Measurements from ENCODE around the gene BATF3. TPM values are rescaled to one million over a fixed set of nuclear protein-coding genes. Genes with fewer than 3 reads are reported as not detected.

Gene BATF3
- total and polyA plus RNA-seq, 2 donors (not counting 3 experiments of a cell fraction or from before 2014, with no cell fraction given) = 0.69 to 1.9 TPM

DNA sequence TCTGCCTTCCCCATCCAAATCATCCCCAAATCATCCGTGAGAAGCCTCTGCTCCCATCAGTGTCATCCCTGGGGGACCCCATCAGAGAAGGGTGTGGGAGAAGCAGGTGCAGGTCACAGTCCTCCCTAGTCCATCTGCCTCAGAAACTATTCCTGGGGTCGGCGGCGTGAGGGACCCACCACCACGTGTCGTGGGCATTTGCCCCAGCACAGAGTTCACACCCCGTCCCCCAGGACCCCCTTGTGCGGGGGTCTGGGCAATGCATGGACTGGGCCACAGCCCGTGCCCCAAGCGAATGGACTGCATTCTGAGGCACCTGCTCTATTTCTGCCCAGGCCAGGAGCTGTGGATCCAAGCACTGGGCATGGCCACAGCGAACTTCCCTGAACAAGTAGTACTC is 52.6 kb downstream of the BATF3 start:
- Histone ChIP-seq H3K9ac (replicated peaks; ENCODE audit: extremely low read depth, insufficient read depth, low read length) (no peak overlapping the region), H3K4me2 (ENCODE audit: insufficient read depth, low read length) (no peak overlapping the region), H3K4me3 (replicated peaks in 1 of 3; ENCODE audit: insufficient read depth in 1 of 3, low read depth in 1 of 3, low read length in 3 of 3) (no peak overlapping the region), H3K4me1 (ENCODE audit: control insufficient read depth, extremely low read depth, insufficient read depth, low read length) (peaks cover 10% of the 10 kb centered on the region), H3K9me1 (replicated peaks; ENCODE audit: control insufficient read depth, extremely low read depth, insufficient read depth, low read length) (no peaks in the 10 kb centered on the region), H3K36me3 (ENCODE audit: control insufficient read depth in 2 of 2, extremely low read depth in 1 of 2, insufficient read depth in 2 of 2, low read length in 2 of 2) (no peaks in the 10 kb centered on the region), H3K79me2 (ENCODE audit: control insufficient read depth, insufficient read depth, low read length) (no peaks in the 10 kb centered on the region), H3K9me3 (replicated peaks; ENCODE audit: control insufficient read depth, insufficient read depth, low read length) (no peaks in the 10 kb centered on the region), H3K27me3 (ENCODE audit: control insufficient read depth in 2 of 2, insufficient read depth in 2 of 2, low read length in 2 of 2) (no peaks in the 10 kb centered on the region), H4K20me1 (replicated peaks; ENCODE audit: control insufficient read depth, extremely low read depth, insufficient read depth, low read length) (no peaks in the 10 kb centered on the region), H3K27ac (ENCODE audit: insufficient read depth, low read depth, low read length) (no peak overlapping the region), H2AFZ (ENCODE audit: low read depth, low read length) (no peak overlapping the region)
- ChIA-PET CTCF (interaction anchor here (2.8 kb wide), 1 partner anchor 18 kb away, joined by 17 read pairs; no protein-coding TSS in a partner anchor), POLR2A (no interaction called here)
- dilution Hi-C loops (cut with MboI; ENCODE audit: extremely low pct_ligation_motif_present, low sequenced_read_pairs) (no loop called here), intact Hi-C loops (cut with micrococcal nuclease) (no loop called here)
- no peak for FAIRE-seq
- no peak for DNase-seq (ENCODE audit: low read depth, low spot score)
- BruUV-seq (replicated peaks) = no TSS peak
- TF ChIP-seq GATA2 (IDR thresholded peaks at IDR 0.05; ENCODE audit: insufficient read depth, insufficient read length, low read depth, low read length) (no peak), POLR2A (IDR thresholded peaks at IDR 0.05; ENCODE audit: low read depth, low read length) (no peak), EZH2 (IDR thresholded peaks at IDR 0.05; ENCODE audit: borderline replicate concordance, low read depth, low read length, severe bottlenecking) (no peak), MYC (IDR thresholded peaks at IDR 0.05; ENCODE audit: low read depth, low read length) (no peak), FOS (IDR thresholded peaks at IDR 0.05; ENCODE audit: borderline replicate concordance, insufficient read depth, low read length) (no peak), JUN (IDR thresholded peaks at IDR 0.05; ENCODE audit: borderline replicate concordance, insufficient read depth, insufficient read length, low read depth) (no peak), POLR2AphosphoS5 (IDR thresholded peaks at IDR 0.05; ENCODE audit: insufficient read depth, low read depth, low read length) (no peak)
- TF ChIP-seq, protein P1, sequence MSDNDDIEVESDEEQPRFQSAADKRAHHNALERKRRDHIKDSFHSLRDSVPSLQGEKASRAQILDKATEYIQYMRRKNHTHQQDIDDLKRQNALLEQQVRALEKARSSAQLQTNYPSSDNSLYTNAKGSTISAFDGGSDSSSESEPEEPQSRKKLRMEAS (IDR thresholded peaks at IDR 0.05; ENCODE audit: insufficient read depth, insufficient read length) = no peak
- TF ChIP-seq, protein P2, sequence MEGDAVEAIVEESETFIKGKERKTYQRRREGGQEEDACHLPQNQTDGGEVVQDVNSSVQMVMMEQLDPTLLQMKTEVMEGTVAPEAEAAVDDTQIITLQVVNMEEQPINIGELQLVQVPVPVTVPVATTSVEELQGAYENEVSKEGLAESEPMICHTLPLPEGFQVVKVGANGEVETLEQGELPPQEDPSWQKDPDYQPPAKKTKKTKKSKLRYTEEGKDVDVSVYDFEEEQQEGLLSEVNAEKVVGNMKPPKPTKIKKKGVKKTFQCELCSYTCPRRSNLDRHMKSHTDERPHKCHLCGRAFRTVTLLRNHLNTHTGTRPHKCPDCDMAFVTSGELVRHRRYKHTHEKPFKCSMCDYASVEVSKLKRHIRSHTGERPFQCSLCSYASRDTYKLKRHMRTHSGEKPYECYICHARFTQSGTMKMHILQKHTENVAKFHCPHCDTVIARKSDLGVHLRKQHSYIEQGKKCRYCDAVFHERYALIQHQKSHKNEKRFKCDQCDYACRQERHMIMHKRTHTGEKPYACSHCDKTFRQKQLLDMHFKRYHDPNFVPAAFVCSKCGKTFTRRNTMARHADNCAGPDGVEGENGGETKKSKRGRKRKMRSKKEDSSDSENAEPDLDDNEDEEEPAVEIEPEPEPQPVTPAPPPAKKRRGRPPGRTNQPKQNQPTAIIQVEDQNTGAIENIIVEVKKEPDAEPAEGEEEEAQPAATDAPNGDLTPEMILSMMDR (IDR thresholded peaks at IDR 0.05; ENCODE audit: extremely low read depth in 1 of 2, insufficient read depth in 1 of 2, low read depth in 1 of 2, low read length in 2 of 2) = no peak

Measured in endothelial cell of umbilical vein (primary cell).